Gastrocnemius medialis (tissue), 4 donors: ENCODE data around the gene ELMO1.

Experiments
- CTCF ChIP-seq, 5 experiments: fragments of 450-650 bp in 3 of 5; fragments of 200-600 bp in 2 of 5; sonication (generic) in 2 of 5; IDR thresholded peaks in 4 of 5; conservative IDR thresholded peaks in 1 of 5; 1 replicate in 4 of 5; 2 replicates in 1 of 5; pipeline ENCODE4 v1.5.1; 2016 to 2019; ENCODE audit warnings: antibody characterized with exemption in 5 of 5, mild to moderate bottlenecking in 3 of 5, moderate library complexity in 3 of 5
- POLR2A ChIP-seq, 2 donors: fragments of 450-650 bp; IDR thresholded peaks; one replicate each; pipeline ENCODE4 v1.6.1; 2017; ENCODE audit warnings: antibody characterized with exemption in 2 of 2, mild to moderate bottlenecking in 2 of 2, moderate library complexity in 2 of 2

- TF ChIP-seq CTCF (IDR thresholded peaks at IDR 0.05 in 4 of 5, conservative IDR thresholded peaks at IDR 0.05 in 1 of 5) (no peak), POLR2A (IDR thresholded peaks at IDR 0.05) (no peak)
These were observed 193.2 kb downstream of the ELMO1 start for GRCh38 chr7:37255327-37255944.
